Measurements from ENCODE around the gene CCDC50. TPM values are rescaled to one million over a fixed set of nuclear protein-coding genes. Genes with fewer than 3 reads are reported as not detected.

Gene CCDC50, protein sequence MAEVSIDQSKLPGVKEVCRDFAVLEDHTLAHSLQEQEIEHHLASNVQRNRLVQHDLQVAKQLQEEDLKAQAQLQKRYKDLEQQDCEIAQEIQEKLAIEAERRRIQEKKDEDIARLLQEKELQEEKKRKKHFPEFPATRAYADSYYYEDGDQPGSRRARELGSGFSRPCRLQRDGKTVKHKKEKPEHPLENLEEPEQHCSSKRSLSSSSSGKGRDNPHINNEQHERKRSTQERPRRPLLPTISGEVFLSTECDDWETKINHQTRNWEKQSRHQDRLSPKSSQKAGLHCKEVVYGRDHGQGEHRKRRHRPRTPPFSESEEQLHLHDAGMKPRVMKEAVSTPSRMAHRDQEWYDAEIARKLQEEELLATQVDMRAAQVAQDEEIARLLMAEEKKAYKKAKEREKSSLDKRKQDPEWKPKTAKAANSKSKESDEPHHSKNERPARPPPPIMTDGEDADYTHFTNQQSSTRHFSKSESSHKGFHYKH
- 29.1 and 47.5 TPM in 2 replicates for total RNA-seq (2014; rRNA removed; shearing (Covaris generic))

DNA sequence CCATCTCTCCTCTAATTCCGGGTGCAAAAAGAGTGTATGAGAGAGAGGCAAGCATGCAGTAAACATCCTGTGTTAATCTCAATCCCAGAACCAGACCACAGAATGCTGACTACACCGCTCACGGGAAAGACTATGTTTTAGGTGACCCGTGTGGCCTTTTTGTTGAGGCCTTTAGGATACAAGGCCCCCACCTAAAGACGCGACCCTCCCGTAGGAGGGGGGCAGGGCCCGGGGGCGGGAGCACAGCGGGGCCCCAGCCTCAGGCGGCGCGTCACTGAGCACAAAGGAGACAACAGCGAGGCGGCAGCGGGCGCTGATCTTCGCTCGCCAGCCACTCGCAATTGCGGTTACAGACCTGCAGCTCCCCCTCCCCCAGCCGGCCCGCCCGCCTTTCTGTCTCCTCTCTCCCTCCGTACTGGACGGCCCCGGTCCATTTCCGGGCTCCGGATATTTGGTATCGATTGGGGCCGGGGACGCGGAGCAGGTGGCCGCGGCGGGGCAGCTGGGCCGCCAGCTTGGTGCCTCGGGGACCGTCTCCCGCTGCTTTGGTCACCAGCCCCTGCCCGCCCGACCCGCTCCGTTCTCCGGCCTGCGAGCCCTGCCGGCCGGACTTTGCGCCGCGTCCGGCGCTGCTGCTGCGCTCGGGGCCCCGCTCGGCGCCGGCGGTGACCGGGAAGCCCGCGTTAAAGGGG, at the start of gene CCDC50:
TSS of gene CCDC50 (plus strand) at position 433 of the 692 bp plus-strand sequence. CDS start 281 bp downstream, outside the sequence.
- DNase-seq (ENCODE audit: low spot score) = peak; percentile 76
- in situ Hi-C loops (cut with HindIII; ENCODE audit: low sequenced_read_pairs) = no loop called here

DNA sequence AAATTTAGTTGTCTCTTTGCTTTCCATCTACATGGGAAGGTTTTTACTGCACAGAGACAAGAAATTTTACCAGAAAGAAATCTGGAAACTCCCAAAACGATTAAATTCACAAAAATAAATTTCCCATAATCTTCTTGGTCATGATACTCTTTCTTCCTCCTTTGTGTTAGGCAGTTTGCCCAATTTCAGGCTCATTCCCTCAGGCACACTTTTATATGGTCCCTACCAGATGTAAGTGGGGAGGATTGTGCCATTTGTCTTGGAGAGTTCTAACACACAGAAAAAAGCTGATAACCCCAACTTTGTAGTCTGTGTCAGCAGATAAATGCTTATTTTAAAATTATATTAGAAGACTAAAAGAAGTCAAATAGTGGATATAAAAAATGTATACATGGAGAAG, 49.1 kb upstream of the CCDC50 start:
- in situ Hi-C loops (cut with HindIII; ENCODE audit: low sequenced_read_pairs) = no loop called here
- DNase-seq (ENCODE audit: low spot score) = no peak

DNA sequence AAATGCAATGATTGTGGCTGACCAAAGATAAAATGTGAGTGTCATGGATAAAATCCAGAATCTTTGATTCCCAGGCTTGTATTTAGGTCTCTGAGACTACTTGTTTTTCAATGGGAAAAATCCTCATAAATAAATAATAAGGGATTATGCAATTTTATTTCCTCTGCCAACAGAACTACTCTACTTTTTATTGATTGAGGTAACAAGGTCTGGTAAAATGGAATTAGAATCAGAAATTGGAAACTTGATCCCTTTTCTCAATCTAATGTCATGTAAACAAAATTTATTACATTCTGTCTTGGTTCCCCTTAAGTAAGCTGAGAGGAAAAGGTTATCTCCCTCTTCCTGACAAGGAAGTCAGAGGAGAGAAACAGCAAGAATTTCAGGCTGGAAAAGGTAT, 48.3 kb upstream of the CCDC50 start:
- in situ Hi-C loops (cut with HindIII; ENCODE audit: low sequenced_read_pairs) = no loop called here
- DNase-seq (ENCODE audit: low spot score) = no peak

DNA sequence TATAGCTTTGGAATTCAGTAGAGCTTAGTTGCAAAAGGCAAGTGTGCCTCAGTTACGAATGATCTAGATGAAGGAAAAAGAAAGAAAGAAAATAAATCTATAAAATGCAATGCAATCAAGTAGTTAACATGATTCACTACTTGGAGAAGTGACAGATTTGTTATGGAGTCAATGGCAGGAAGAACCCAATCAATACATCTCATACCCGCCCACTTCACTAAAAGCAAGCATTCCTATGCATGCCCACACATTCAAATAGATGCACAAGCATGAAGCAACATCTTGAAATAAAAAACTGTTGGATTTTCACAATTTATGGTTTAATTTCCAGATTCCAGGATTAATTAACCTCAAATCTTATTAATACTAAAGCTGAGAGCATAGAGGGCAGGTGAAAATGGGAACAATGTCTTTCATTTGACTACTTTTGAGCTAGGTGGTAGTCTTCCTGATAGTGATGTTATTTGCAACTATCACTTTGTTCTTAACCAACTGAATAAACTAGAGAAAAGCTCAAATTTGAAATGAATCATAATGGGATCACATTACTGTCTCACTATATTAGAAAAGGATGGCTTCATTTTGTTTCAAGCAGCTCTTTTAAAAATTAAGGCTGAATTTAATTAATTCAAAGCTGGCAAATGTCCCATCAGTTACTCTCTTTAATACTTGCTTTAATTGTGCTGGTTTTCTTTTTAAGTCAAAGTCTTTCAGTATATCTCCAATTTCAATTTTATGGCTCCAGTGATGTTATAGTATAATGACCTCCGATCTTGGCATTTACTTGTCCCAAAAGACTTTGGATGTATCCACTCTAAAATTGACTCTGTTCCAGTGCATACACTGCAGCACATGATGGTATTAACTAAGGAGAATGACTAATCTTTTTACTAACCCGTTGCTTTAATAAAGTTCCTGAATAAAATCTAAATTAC, 46.7 kb upstream of the CCDC50 start:
- in situ Hi-C loops (cut with HindIII; ENCODE audit: low sequenced_read_pairs) = no loop called here
- no peak for DNase-seq (ENCODE audit: low spot score)

DNA sequence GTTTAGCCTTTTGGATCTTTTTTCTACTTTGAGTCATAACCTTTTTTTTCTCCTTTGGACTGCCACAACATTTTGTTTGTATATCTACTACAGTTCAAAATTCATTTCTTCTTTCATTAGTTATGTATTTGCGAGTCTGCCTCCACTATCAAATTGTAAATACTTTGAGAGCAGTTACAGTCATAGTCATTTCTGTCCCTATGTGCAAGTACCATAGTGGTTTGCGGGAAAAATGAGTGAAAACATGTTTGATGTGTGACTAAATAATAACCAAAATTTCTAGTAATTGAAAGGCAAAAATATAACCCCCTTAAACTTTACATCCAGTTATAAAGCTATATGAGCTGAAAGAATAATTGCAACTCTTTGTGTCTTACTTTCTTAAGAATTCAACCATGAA, 45.8 kb upstream of the CCDC50 start:
- in situ Hi-C loops (cut with HindIII; ENCODE audit: low sequenced_read_pairs) = no loop called here
- no peak for DNase-seq (ENCODE audit: low spot score)

DNA sequence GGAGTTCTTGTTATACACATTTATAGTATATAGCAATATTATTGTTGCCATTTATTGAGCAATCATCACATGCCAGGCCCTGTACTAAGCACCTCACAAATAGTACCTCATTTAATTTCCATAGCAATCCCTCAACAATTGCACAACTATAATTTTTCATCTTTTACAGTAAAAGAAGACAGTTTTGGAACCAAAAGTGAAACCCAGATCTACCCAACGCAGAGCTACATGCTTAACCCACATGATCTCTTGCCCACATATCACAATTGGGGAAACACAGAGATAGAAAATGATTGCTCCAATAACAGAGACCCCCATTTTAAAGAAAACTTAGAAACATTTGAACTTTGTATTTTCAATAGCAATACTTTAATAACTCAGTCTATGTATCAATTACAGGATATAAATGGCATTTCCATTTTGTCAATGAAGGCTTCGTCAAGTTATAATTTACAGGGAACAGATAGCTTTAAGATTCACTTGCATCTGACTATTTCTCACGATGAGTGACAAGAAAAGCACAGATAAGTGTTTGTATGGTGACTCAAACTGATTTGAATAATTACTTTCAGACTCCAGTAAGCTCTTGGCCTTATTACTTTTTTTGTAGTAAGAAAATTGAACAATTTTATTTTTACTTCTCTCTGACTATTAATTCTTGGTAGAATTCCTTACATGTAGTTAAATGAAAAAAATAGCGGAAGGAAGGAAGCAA, 38.7 kb upstream of the CCDC50 start:
- DNase-seq (ENCODE audit: low spot score) = no peak
- in situ Hi-C loops (cut with HindIII; ENCODE audit: low sequenced_read_pairs) = no loop called here

DNA sequence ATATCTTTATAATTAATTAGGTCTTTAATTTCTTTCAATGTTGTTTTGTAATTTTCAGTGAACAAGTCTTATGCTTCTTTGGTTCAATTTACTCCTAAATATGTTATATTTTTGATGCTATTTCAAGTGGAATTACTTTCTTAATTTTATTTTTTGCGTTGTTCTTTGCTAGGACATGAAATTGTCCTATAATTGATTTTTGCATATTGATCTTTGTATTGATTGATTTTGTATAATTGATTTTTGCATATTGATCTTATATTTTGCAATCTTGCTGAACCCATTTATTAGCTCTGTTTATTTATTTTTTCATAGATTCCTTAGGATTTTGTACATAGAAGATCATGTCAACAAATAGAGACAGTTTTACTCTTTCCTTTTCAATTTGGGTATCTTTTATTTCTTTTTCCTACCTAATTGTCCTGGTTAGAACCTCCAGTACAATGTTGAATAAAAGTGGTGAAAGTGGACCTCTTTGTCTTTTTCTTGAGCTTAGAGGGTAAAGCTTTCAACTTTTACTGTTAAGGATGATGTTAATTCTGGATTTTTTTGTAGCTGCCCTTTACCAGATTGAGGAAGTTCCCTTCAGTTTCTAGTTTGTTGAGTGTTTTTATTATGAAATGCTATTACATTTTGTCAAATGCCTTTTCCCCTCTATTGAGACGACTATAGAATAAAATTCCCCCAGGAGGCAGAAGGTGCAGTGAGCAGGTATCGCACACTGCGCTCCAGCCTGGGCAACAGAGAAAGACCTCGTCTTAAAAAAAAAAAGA, 36.8 kb upstream of the CCDC50 start:
- DNase-seq (ENCODE audit: low spot score) = no peak
- in situ Hi-C loops (cut with HindIII; ENCODE audit: low sequenced_read_pairs) = no loop called here

DNA sequence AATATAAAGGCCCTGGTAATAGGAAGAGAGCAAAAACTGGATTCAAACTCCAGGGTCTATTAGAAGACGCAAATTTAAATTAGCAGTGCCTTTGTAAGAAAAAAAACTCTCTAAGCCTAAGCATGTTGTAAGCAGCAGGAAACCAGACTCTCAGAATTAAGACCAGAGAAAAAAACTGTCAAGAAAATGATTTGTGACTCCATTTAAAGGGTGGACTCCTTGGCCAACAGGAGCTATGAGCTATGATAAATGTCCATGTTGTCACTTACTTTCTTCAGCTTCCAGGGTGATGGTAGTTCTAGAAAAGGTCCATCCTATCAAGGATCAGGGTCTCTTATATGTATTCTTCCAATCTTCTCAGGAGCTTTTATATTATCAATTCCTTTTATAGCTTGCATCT, 34.9 kb upstream of the CCDC50 start:
- in situ Hi-C loops (cut with HindIII; ENCODE audit: low sequenced_read_pairs) = no loop called here
- DNase-seq (ENCODE audit: low spot score) = no peak

DNA sequence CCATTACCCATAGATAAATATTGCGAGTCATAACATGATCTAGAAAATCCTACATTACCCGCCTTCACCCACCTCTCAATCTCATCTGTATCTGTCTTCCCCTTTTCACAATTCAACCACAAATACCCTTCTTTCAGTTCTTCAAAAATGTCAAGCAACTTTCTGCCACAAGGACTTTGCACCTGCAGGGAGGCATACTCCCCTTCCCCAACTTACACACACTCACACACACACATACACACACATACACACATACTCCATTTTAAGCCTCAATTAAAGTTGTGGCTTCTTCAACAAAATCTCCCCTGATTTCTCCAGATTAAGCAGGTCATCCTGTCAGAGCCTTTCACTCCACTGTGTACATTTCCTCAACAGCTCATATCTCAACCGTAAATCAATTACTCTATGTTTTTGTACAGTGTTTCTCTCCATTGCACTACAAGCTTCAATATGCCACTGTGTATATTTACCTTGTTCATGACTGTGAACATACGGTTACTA, 33.1 kb upstream of the CCDC50 start:
- in situ Hi-C loops (cut with HindIII; ENCODE audit: low sequenced_read_pairs) = no loop called here
- no peak for DNase-seq (ENCODE audit: low spot score)

DNA sequence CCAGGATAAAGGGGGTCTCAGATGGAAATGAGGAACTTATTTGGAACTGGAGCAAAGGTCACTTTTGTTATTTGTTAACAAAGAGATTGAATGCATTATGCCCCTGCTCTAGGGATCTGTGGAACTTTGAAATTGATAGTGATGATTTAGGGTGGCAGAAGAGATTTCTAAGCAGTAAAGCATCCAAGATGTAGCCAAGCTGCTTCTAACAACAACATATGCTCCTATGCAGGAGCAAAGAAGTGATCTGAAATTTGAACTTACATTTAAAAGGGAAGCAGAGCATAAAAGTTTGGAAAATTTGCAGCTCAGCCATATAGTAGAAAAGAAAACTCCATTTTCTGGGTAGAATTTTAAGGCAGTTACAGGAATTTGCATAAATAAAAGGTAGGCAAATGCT, 30.3 kb upstream of the CCDC50 start:
- in situ Hi-C loops (cut with HindIII; ENCODE audit: low sequenced_read_pairs) = no loop called here
- no peak for DNase-seq (ENCODE audit: low spot score)

DNA sequence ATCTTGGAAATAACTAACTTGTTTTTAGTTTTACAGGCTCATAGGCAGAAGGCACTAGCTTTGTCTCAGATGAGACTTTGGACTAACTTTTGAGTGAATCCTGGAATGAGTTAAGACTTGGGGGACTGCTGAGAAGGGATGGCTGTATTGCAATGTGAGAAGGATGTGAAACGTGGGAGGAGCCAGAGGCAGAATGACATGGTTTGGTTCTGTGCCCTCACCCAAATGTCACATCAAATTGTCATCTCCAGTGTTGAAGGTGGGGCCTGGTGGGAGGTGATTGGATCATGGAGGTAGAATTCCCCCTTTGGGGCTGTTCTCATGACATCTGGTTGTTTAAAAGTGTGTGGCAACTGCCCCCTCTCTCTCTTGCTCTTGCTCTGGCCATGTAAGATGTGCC, 28.8 kb upstream of the CCDC50 start:
- no peak for DNase-seq (ENCODE audit: low spot score)
- in situ Hi-C loops (cut with HindIII; ENCODE audit: low sequenced_read_pairs) = no loop called here

DNA sequence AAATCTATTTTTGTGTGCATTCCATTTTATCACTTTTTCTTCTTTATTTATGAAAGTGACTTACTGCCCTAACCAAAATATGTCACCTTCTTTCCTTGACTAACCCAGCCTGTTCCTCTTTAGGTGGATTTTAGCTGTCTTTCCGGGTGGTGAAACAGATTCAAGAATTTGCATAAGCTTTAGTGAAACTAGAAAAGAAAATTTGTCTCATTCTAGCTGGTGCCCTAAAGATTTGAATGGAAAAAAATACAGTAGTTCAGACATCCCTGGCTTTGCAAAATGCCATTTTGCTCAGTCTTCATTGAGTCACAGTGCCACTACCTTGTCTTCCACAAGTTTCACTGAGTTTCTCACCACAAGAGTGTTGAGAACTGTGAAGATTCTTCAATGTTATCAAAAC, 28.2 kb upstream of the CCDC50 start:
- DNase-seq (ENCODE audit: low spot score) = no peak
- in situ Hi-C loops (cut with HindIII; ENCODE audit: low sequenced_read_pairs) = no loop called here

DNA sequence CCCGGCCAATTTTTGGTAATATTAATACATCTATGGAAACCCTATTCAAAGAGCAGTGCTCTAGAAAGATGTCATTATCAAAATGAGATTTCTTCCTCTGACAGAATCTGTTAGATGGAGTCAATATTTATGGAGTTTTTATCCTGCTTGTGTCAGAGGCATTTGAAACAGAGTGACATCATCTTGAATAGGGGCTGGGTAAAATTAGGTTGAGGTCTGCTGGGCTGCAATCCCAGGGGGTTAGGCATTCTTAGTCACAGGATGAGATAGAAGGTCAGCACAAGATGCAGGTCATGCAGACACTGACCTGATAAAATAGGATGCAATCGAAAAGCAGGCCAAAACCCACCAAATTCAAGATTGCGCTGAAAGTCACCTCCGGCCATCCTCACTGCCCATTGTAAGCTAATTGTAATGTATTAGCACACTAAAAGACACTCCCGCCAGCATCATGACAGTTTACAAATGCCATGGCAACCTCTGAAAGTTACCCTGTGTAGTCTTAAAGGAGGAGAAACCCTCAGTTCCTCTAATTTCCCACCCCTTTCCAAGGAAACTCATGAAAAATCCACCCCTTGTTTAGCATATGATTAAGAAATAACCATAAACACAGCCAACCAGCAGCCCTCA, 27.3 kb upstream of the CCDC50 start:
- in situ Hi-C loops (cut with HindIII; ENCODE audit: low sequenced_read_pairs) = no loop called here
- no peak for DNase-seq (ENCODE audit: low spot score)

DNA sequence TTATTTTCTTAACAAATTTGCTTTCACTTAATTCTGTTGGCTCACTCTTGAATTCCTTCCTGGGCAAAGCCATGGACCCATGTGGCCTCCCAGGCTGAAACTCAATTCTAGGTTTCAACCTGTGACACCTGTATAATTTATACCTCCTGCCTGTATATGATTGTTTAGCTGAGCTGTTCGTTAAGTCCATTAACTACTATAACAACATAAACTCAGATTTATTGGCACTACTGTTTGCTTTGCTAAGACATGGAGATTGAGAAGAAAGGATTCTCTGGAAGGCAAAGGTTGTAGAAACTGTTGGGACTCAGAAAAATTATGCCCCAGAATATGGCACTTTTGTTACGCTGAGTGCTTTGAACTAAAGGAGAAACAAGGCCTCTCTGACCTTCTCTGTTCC, 26.7 kb upstream of the CCDC50 start:
- no peak for DNase-seq (ENCODE audit: low spot score)
- in situ Hi-C loops (cut with HindIII; ENCODE audit: low sequenced_read_pairs) = no loop called here

DNA sequence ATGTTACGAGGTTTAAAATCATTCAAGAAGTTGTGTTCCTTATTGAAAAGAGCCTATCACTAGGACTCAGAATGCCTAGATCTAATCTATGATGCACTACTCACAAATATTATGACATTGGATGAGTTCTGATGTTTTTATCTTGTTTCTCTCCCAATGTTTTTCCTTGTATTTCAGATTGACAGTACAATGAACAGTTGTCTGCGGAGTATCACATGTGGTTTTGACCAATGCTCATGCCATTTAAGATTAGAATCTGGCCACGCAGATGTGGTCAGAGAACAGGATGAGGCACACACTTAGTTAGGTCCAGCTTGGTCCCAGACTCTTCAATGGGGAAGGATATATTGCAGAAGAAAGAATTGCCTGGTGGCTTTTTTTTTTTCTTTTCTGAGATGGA, 25.6 kb upstream of the CCDC50 start:
- no peak for DNase-seq (ENCODE audit: low spot score)
- in situ Hi-C loops (cut with HindIII; ENCODE audit: low sequenced_read_pairs) = no loop called here

DNA sequence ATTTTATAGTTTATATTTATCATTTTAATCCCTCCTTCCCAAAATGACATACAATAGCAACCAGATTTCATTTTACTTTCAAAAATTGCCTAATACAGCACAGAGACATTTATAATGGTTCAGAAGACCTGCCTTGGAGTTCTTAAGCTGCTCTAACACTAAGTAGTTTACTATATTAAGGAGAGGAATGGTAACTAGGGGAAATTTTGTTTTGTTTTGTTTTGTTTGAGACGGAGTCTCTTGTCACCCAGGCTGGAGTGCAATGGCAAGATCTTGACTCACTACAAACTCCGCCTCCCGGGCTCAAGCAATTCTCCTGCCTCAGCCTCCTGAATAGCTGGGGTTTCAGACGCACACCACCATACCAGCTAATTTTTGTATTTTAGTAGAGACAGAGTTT, 22.8 kb upstream of the CCDC50 start:
- no peak for DNase-seq (ENCODE audit: low spot score)
- in situ Hi-C loops (cut with HindIII; ENCODE audit: low sequenced_read_pairs) = no loop called here

DNA sequence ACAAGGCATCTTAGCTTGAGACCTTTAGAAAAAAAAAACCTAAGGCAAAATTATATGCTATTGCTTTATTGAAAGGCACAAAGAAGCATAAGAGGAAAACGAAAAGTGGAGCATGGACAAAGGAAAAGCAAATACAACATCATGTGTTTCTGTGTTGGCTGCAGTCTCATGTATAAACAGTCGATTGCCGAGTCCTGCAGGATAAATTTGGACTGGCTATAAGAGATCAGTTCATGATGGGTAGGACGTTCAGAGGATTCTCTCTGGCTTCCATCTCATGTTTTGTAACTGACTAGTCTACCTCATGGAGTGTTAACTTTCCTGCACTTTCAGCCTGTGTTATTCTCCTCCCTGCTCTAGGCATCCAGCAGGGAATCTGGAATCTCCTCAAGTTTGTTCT, 21.9 kb upstream of the CCDC50 start:
- in situ Hi-C loops (cut with HindIII; ENCODE audit: low sequenced_read_pairs) = no loop called here

DNA sequence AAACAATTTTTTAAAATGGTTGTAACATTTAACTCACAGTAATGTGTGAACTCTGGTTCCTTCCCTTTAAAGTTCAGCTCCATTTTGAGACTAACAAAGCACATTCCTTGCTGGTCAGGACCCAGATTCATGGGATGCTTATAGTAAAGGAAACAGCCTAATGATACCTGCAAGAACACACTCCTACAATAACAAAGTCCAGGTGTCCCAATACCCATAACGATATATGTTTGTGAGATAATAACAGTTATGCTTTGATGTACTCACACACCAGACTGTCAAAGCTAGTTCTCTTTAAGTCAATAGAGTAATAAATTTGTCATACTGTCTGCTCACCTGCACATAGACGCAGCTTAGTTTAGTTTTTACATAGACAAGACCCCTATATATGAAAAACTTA, 15.9 kb upstream of the CCDC50 start:
- no peak for DNase-seq (ENCODE audit: low spot score)
- in situ Hi-C loops (cut with HindIII; ENCODE audit: low sequenced_read_pairs) = no loop called here

More for the DNA sequence above, 21.9 kb upstream of the CCDC50 start:
- no peak for DNase-seq (ENCODE audit: low spot score)
